Measurements from ENCODE around the gene NUDT14.

The NUDT14 gene

DNA sequence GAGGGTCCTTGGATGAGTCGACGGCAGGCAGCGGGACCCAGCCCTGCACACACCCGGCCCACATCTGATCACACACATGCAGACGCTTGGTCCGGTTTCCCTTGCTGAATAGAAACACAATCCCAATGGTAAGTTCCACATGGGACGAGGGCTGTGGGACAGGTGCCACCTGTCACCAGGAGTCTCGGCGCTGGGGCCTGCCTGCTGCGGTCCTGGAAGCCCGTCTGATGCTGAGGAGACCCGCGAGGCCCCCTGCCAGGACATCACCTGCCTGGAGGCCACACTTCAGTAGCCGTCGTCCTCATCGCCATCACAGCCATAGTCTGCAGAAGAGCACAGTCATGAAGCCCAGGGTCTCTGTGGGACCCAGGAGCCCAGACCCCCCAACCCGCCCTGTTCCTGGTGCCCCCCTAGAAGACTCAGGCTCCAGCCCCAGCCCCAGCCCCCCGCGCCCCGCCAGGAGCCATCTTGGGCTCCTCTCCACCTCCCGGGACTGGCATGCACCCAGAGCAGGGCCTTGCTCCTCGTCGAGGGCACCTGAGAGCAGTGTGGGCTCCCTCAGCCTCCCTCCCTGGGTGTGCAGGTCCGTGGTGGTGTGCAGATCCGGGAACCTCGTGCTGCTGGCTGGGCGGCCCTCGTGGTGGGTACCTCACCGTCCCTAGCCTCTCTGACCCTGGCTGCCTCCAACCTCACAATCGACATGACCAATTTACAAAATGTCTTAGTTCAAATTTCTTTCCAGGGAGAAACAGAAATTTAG, 29.3 kb upstream of the NUDT14 start:
- Mint-ChIP-seq H3K4me1 (peaks cover 20% of the 10 kb centered on the region), H3K27ac (no peak overlapping the region), H3K27me3 (ENCODE audit: low read depth) (peaks cover 3% of the 10 kb centered on the region), H3K4me3 (no peak overlapping the region), H3K9me3 (no peaks in the 10 kb centered on the region), H3K36me3 (ENCODE audit: low read depth) (peaks cover 5% of the 10 kb centered on the region)
- TF ChIP-seq, protein P1, sequence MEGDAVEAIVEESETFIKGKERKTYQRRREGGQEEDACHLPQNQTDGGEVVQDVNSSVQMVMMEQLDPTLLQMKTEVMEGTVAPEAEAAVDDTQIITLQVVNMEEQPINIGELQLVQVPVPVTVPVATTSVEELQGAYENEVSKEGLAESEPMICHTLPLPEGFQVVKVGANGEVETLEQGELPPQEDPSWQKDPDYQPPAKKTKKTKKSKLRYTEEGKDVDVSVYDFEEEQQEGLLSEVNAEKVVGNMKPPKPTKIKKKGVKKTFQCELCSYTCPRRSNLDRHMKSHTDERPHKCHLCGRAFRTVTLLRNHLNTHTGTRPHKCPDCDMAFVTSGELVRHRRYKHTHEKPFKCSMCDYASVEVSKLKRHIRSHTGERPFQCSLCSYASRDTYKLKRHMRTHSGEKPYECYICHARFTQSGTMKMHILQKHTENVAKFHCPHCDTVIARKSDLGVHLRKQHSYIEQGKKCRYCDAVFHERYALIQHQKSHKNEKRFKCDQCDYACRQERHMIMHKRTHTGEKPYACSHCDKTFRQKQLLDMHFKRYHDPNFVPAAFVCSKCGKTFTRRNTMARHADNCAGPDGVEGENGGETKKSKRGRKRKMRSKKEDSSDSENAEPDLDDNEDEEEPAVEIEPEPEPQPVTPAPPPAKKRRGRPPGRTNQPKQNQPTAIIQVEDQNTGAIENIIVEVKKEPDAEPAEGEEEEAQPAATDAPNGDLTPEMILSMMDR (IDR thresholded peaks at IDR 0.05; ENCODE audit: unreplicated experiment in 3 of 3) = no peak

DNA sequence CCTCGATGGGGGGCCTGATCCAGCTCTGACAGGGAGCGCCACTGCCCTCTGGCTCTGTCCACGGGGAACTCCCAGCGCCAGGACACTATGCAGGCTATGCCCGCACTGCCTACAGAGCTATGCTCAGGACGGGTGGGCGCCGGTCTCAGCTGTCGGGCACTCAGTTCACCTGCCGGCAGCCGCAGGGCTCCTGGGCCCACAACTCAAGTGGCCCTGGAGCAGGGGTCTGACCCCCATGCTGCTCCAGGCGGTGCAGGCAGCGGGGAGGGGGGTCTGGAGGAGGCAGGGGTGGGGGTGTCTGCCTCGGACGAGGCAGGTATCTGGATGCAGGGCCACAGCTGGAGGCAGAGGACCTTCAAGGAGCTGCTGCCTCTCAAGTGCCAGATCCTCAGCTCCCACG, 28.5 kb upstream of the NUDT14 start:
- Mint-ChIP-seq H3K4me1 (peaks cover 14% of the 10 kb centered on the region), H3K9me3 (no peaks in the 10 kb centered on the region), H3K4me3 (no peak overlapping the region), H3K27me3 (ENCODE audit: low read depth) (peaks cover 3% of the 10 kb centered on the region), H3K36me3 (ENCODE audit: low read depth) (no peaks in the 10 kb centered on the region), H3K27ac (no peak overlapping the region)
- TF ChIP-seq, protein P1 (IDR thresholded peaks at IDR 0.05; ENCODE audit: unreplicated experiment in 3 of 3) = no peak

DNA sequence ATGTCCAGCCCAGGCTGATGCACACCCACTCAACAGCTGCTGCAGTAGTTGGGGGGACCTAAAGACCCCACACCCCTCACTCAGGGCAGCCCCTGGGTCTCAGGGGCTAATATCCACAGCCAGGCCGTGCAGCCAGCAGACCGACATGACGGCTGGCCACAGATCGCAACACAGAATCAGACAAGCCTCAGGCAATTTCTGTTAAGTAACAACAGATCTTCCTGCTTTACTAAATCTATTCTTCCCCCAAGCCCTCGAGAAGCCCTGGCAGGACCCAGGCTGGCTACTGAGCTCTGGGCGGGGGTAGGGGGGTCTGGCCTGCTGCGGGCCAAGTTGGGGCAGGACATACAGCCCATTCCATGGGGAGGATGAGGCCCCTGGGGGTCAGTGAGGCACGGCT, 28.0 kb upstream of the NUDT14 start:
- Mint-ChIP-seq H3K4me3 (no peak overlapping the region), H3K4me1 (peaks cover 14% of the 10 kb centered on the region), H3K9me3 (no peaks in the 10 kb centered on the region), H3K27me3 (ENCODE audit: low read depth) (peaks cover 3% of the 10 kb centered on the region), H3K27ac (no peak overlapping the region), H3K36me3 (ENCODE audit: low read depth) (no peaks in the 10 kb centered on the region)
- TF ChIP-seq, protein P1 (IDR thresholded peaks at IDR 0.05; ENCODE audit: unreplicated experiment in 3 of 3) = no peak

DNA sequence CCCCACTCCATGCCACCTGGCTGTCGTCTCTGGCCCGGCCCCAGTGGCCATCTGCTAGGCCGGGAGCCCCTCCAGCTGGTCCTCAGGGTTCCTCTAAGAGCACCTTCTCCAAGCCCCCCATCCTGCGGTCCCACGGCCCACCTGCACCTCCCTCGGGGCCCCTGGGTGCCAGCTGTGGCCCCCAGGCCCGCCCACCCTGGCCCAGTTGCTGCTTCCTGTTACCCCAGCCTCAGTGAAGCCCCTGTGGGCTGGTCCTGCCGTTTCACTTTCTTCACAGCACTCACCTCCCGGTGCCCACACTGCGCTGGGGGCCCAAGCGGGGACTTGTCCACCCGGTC, 27.6 kb upstream of the NUDT14 start:
- Mint-ChIP-seq H3K27ac (no peak overlapping the region), H3K27me3 (ENCODE audit: low read depth) (peaks cover 3% of the 10 kb centered on the region), H3K36me3 (ENCODE audit: low read depth) (no peaks in the 10 kb centered on the region), H3K4me1 (peaks cover 14% of the 10 kb centered on the region), H3K9me3 (no peaks in the 10 kb centered on the region), H3K4me3 (no peak overlapping the region)
- TF ChIP-seq, protein P1 (IDR thresholded peaks at IDR 0.05; ENCODE audit: unreplicated experiment in 3 of 3) = no peak

DNA sequence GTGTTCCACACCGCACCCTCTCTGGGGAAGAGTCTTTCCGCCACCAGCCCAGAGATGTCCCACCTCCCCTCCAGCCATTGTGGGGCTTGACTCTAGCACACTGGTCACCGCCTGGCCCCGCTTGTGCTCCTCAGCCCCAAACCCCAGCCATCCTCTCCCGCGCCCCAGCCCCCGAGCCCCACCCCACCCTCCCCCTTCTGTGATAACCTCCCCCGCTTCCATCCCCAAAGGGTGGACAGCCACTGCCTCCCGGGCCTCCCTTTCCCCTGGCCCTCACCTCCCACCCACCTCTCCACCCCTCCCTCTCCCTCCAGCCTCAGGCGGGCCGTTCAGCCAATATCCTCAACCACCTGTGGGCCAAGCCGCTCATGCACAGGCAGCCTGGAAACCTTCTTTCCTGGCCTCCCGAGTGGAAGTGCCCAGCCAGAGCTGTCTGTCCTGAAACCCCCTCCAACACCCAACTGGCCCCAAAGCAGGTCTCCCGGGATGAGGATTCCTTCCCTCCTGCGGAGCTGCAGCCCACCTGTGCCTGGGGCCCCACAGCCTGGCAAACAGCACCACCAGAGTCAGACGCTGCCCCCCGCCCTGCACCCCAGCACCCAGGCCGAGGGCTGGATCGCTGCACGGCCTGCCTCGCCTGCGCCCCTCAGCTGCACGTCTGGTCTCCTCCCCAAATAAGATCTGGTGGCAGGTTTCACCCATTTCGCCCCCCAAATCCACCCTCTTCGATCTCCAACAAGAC, 27.1 kb upstream of the NUDT14 start:
- Mint-ChIP-seq H3K4me3 (no peak overlapping the region), H3K4me1 (peaks cover 10% of the 10 kb centered on the region), H3K9me3 (no peaks in the 10 kb centered on the region)

More for the DNA sequence above, 27.1 kb upstream of the NUDT14 start:
- no peaks in the 10 kb centered on the region for H3K36me3 Mint-ChIP-seq (ENCODE audit: low read depth)
- TF ChIP-seq, protein P1 (IDR thresholded peaks at IDR 0.05; ENCODE audit: unreplicated experiment in 3 of 3) = no peak
- peaks cover 2% of the 10 kb centered on the region for H3K27me3 Mint-ChIP-seq (ENCODE audit: low read depth)
- H3K27ac Mint-ChIP-seq = no peak overlapping the region

Data from nephron (organoid).